Fibroblast of lung (primary cell): ENCODE results near the gene UBE2E3.

Source experiments
- CTCF ChIP-seq, 2 donors: IDR thresholded peaks in 1 of 2; conservative IDR thresholded peaks in 1 of 2; 1 replicate in 1 of 2; 2 replicates in 1 of 2; pipeline ENCODE4 v1.5.1; 2011 to 2012; ENCODE audit warnings: low read length in 2 of 2, control low read depth in 1 of 2, inconsistent platforms in 1 of 2, low read depth in 1 of 2, mild to moderate bottlenecking in 1 of 2
- EZH2 ChIP-seq: IDR thresholded peaks from 2 replicates; pipeline ENCODE4 v1.5.1; 2012; ENCODE audit warnings: low read length, control low read depth, mild to moderate bottlenecking; ENCODE audit errors: missing control alignments

- TF ChIP-seq CTCF (conservative IDR thresholded peaks at IDR 0.05 in 1 of 2, IDR thresholded peaks at IDR 0.05 in 1 of 2; ENCODE audit: low read depth in 1 of 2, low read length in 2 of 2) (no peak), EZH2 (no peak)
These were observed 42.2 kb downstream of the UBE2E3 start for GRCh38 chr2:181022652-181023051.
